ENCODE measurements around the gene PIK3AP1.

DNA sequence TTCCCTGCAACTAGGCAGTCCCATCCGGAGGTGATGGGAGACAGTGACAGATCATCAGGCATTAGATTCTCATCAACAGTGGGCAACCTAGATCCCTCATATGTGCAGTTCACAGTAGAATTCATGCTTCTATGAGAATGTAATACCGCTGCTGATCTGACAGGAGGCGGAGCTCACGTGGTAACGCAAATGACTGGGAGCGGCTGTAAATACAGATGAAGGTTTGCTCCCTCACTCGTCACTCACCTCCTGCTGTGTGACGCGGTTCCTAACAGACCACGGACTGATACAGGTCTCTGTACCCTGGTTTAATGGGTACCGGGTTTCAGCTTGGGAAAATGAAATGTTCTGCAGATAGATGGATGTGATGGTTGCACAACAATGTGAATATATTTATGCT, 47.8 kb upstream of the PIK3AP1 start:
- TF ChIP-seq EZH2 (IDR thresholded peaks at IDR 0.05; ENCODE audit: insufficient read depth, poor library complexity, severe bottlenecking), result no peak
- TF ChIP-seq EZH2phosphoT487 (IDR thresholded peaks at IDR 0.05; ENCODE audit: insufficient read depth, low read depth), result no peak
